GM19324 (cell line): ENCODE results near the gene SP1.
A peak's percentile ranks its signal among the peaks of the same experiment; 100 is the strongest.
"Not testable (repeated sequence)": the region's sequence is repeated elsewhere in the genome, so short reads cannot be mapped to it uniquely, and the experiment has no call there.

Experiments
- ATAC-seq: cut with Tn5 transposase; IDR thresholded peaks from one replicate; pipeline ENCODE4 v1.9.1; 2021; ENCODE audit warnings: mild to moderate bottlenecking, moderate library complexity; ENCODE audit not compliant: unreplicated experiment, low FRiP score

Gene SP1

GRCh38 chr12:53355121-53355520, 24.9 kb upstream of the SP1 start:
- no peak for ATAC-seq

- no peak for ATAC-seq
Observed at GRCh38 chr12:53358836-53359419, 21.0 kb upstream of the SP1 start.

GRCh38 chr12:53361638-53362037, 18.3 kb upstream of the SP1 start:
- ATAC-seq, result not testable (repeated sequence)

GRCh38 chr12:53365245-53365904, 14.6 kb upstream of the SP1 start:
- no peak for ATAC-seq

GRCh38 chr12:53373554-53374133, 6.3 kb upstream of the SP1 start:
- ATAC-seq, result not testable (repeated sequence)

GRCh38 chr12:53374277-53374676, 5.7 kb upstream of the SP1 start:
- ATAC-seq, result not testable (repeated sequence)

GRCh38 chr12:53376747-53377146, 3.2 kb upstream of the SP1 start:
- no peak for ATAC-seq

GRCh38 chr12:53378222-53378621, 1.8 kb upstream of the SP1 start:
- ATAC-seq, result no peak

- no peak for ATAC-seq
Observed at GRCh38 chr12:53378724-53379388, 1.1 kb upstream of the SP1 start.

- ATAC-seq, result peak; percentile 77
Observed at GRCh38 chr12:53379389-53380103, 430 bp upstream of the SP1 start.

GRCh38 chr12:53380794-53381730, 1.1 kb downstream of the SP1 start:
- ATAC-seq, result no peak

- no peak for ATAC-seq
Observed at GRCh38 chr12:53381731-53382630, 2.0 kb downstream of the SP1 start.

- ATAC-seq, result no peak
Observed at GRCh38 chr12:53383258-53383657, 3.3 kb downstream of the SP1 start.

- not testable (repeated sequence) for ATAC-seq
Observed at GRCh38 chr12:53386381-53386780, 6.4 kb downstream of the SP1 start.

- no peak for ATAC-seq
Observed at GRCh38 chr12:53388932-53389331, 9.0 kb downstream of the SP1 start.

GRCh38 chr12:53389702-53390101, 9.7 kb downstream of the SP1 start:
- ATAC-seq, result no peak

- no peak for ATAC-seq
Observed at GRCh38 chr12:53391724-53392123, 11.7 kb downstream of the SP1 start.

GRCh38 chr12:53399896-53400295, 19.9 kb downstream of the SP1 start:
- no peak for ATAC-seq

- not testable (repeated sequence) for ATAC-seq
Observed at GRCh38 chr12:53402351-53402750, 22.4 kb downstream of the SP1 start.
